Measurements from ENCODE around the gene TPTE.
"Not testable (repeated sequence)": the region's sequence is repeated elsewhere in the genome, so short reads cannot be mapped to it uniquely, and the experiment has no call there.

TPTE gene

GRCh38 chr21:10521091-10521598, at the start of gene TPTE:
Gene TPTE, plus strand, starts transcription at chr21:10521583. Its CDS starts 17,141 bp downstream, at chr21:10538724.
- H3K9me3 ChIP-seq (ENCODE audit: control insufficient read depth in 5 of 5, low read length in 5 of 5) = peaks cover 0 to 9% (median 6%) of the 10 kb centered on the region in 5 donors
- H3K27me3 ChIP-seq (ENCODE audit: control insufficient read depth in 5 of 5, insufficient read depth in 4 of 5, low read length in 5 of 5) = no peaks in the 10 kb centered on the region
- H3K4me1 ChIP-seq (ENCODE audit: control insufficient read depth in 5 of 5, insufficient read depth in 5 of 5, low read length in 5 of 5) = no peaks in the 10 kb centered on the region
- H3K4me3 ChIP-seq (ENCODE audit: low read depth in 1 of 5, low read length in 5 of 5) = no peak within 1 kb of the TSS
- no peak within 1 kb of the TSS for H3K9ac ChIP-seq (ENCODE audit: low read length in 5 of 5)
- no peak within 1 kb of the TSS for H3K27ac ChIP-seq (ENCODE audit: low read depth, low read length)
- H3K36me3 ChIP-seq (ENCODE audit: control insufficient read depth in 5 of 5, insufficient read depth in 5 of 5, low read length in 5 of 5) = no peaks in the 10 kb centered on the region

GRCh38 chr21:10471999-10472398, 49.4 kb upstream of the TPTE start:
- H3K27me3 ChIP-seq (ENCODE audit: control insufficient read depth in 5 of 5, insufficient read depth in 4 of 5, low read length in 5 of 5); H3K4me3 ChIP-seq (ENCODE audit: low read depth in 1 of 5, low read length in 5 of 5); H3K9ac ChIP-seq (ENCODE audit: low read length in 5 of 5); H3K9me3 ChIP-seq (ENCODE audit: control insufficient read depth in 5 of 5, low read length in 5 of 5); H3K4me1 ChIP-seq (ENCODE audit: control insufficient read depth in 5 of 5, insufficient read depth in 5 of 5, low read length in 5 of 5); H3K27ac ChIP-seq (ENCODE audit: low read depth, low read length); H3K36me3 ChIP-seq (ENCODE audit: control insufficient read depth in 5 of 5, insufficient read depth in 5 of 5, low read length in 5 of 5): not testable (repeated sequence)

GRCh38 chr21:10477794-10478193, 43.6 kb upstream of the TPTE start:
- not testable (repeated sequence) for H3K4me1 ChIP-seq (ENCODE audit: control insufficient read depth in 5 of 5, insufficient read depth in 5 of 5, low read length in 5 of 5); H3K4me3 ChIP-seq (ENCODE audit: low read depth in 1 of 5, low read length in 5 of 5); H3K9ac ChIP-seq (ENCODE audit: low read length in 5 of 5); H3K27me3 ChIP-seq (ENCODE audit: control insufficient read depth in 5 of 5, insufficient read depth in 4 of 5, low read length in 5 of 5); H3K27ac ChIP-seq (ENCODE audit: low read depth, low read length); H3K36me3 ChIP-seq (ENCODE audit: control insufficient read depth in 5 of 5, insufficient read depth in 5 of 5, low read length in 5 of 5); H3K9me3 ChIP-seq (ENCODE audit: control insufficient read depth in 5 of 5, low read length in 5 of 5)

- H3K27ac ChIP-seq (ENCODE audit: low read depth, low read length); H3K4me3 ChIP-seq (ENCODE audit: low read depth in 1 of 5, low read length in 5 of 5): not testable (repeated sequence)
Measured at GRCh38 chr21:10479875-10480274, 41.5 kb upstream of the TPTE start.

GRCh38 chr21:10484864-10485263, 36.5 kb upstream of the TPTE start:
- H3K4me3 ChIP-seq (ENCODE audit: low read depth in 1 of 5, low read length in 5 of 5); H3K27ac ChIP-seq (ENCODE audit: low read depth, low read length); H3K27me3 ChIP-seq (ENCODE audit: control insufficient read depth in 5 of 5, insufficient read depth in 4 of 5, low read length in 5 of 5); H3K9me3 ChIP-seq (ENCODE audit: control insufficient read depth in 5 of 5, low read length in 5 of 5); H3K9ac ChIP-seq (ENCODE audit: low read length in 5 of 5); H3K4me1 ChIP-seq (ENCODE audit: control insufficient read depth in 5 of 5, insufficient read depth in 5 of 5, low read length in 5 of 5); H3K36me3 ChIP-seq (ENCODE audit: control insufficient read depth in 5 of 5, insufficient read depth in 5 of 5, low read length in 5 of 5): not testable (repeated sequence)

More at GRCh38 chr21:10479875-10480274, 41.5 kb upstream of the TPTE start:
- not testable (repeated sequence) for H3K9me3 ChIP-seq (ENCODE audit: control insufficient read depth in 5 of 5, low read length in 5 of 5); H3K9ac ChIP-seq (ENCODE audit: low read length in 5 of 5); H3K36me3 ChIP-seq (ENCODE audit: control insufficient read depth in 5 of 5, insufficient read depth in 5 of 5, low read length in 5 of 5); H3K27me3 ChIP-seq (ENCODE audit: control insufficient read depth in 5 of 5, insufficient read depth in 4 of 5, low read length in 5 of 5); H3K4me1 ChIP-seq (ENCODE audit: control insufficient read depth in 5 of 5, insufficient read depth in 5 of 5, low read length in 5 of 5)

GRCh38 chr21:10490453-10490852, 30.9 kb upstream of the TPTE start:
- H3K4me3 ChIP-seq (ENCODE audit: low read depth in 1 of 5, low read length in 5 of 5); H3K27ac ChIP-seq (ENCODE audit: low read depth, low read length); H3K4me1 ChIP-seq (ENCODE audit: control insufficient read depth in 5 of 5, insufficient read depth in 5 of 5, low read length in 5 of 5): not testable (repeated sequence)

GRCh38 chr21:10511116-10511515, 10.3 kb upstream of the TPTE start:
- no peak overlapping the region for H3K4me3 ChIP-seq (ENCODE audit: low read depth in 1 of 5, low read length in 5 of 5)
- H3K36me3 ChIP-seq (ENCODE audit: control insufficient read depth in 5 of 5, insufficient read depth in 5 of 5, low read length in 5 of 5) = no peaks in the 10 kb centered on the region
- peaks cover 0 to 10% (median 0%) of the 10 kb centered on the region in 5 donors for H3K9me3 ChIP-seq (ENCODE audit: control insufficient read depth in 5 of 5, low read length in 5 of 5)
- H3K4me1 ChIP-seq (ENCODE audit: control insufficient read depth in 5 of 5, insufficient read depth in 5 of 5, low read length in 5 of 5) = no peaks in the 10 kb centered on the region
- no peak overlapping the region for H3K27ac ChIP-seq (ENCODE audit: low read depth, low read length)
- H3K9ac ChIP-seq (ENCODE audit: low read length in 5 of 5) = no peak overlapping the region
- no peaks in the 10 kb centered on the region for H3K27me3 ChIP-seq (ENCODE audit: control insufficient read depth in 5 of 5, insufficient read depth in 4 of 5, low read length in 5 of 5)

More at GRCh38 chr21:10490453-10490852, 30.9 kb upstream of the TPTE start:
- not testable (repeated sequence) for H3K9ac ChIP-seq (ENCODE audit: low read length in 5 of 5); H3K27me3 ChIP-seq (ENCODE audit: control insufficient read depth in 5 of 5, insufficient read depth in 4 of 5, low read length in 5 of 5); H3K36me3 ChIP-seq (ENCODE audit: control insufficient read depth in 5 of 5, insufficient read depth in 5 of 5, low read length in 5 of 5); H3K9me3 ChIP-seq (ENCODE audit: control insufficient read depth in 5 of 5, low read length in 5 of 5)

GRCh38 chr21:10516889-10517288, 4.5 kb upstream of the TPTE start:
- H3K4me1 ChIP-seq (ENCODE audit: control insufficient read depth in 5 of 5, insufficient read depth in 5 of 5, low read length in 5 of 5); H3K36me3 ChIP-seq (ENCODE audit: control insufficient read depth in 5 of 5, insufficient read depth in 5 of 5, low read length in 5 of 5); H3K9me3 ChIP-seq (ENCODE audit: control insufficient read depth in 5 of 5, low read length in 5 of 5); H3K4me3 ChIP-seq (ENCODE audit: low read depth in 1 of 5, low read length in 5 of 5); H3K9ac ChIP-seq (ENCODE audit: low read length in 5 of 5); H3K27ac ChIP-seq (ENCODE audit: low read depth, low read length); H3K27me3 ChIP-seq (ENCODE audit: control insufficient read depth in 5 of 5, insufficient read depth in 4 of 5, low read length in 5 of 5): not testable (repeated sequence)

GRCh38 chr21:10517904-10518303, 3.5 kb upstream of the TPTE start:
- not testable (repeated sequence) for H3K27ac ChIP-seq (ENCODE audit: low read depth, low read length); H3K4me1 ChIP-seq (ENCODE audit: control insufficient read depth in 5 of 5, insufficient read depth in 5 of 5, low read length in 5 of 5); H3K9me3 ChIP-seq (ENCODE audit: control insufficient read depth in 5 of 5, low read length in 5 of 5); H3K36me3 ChIP-seq (ENCODE audit: control insufficient read depth in 5 of 5, insufficient read depth in 5 of 5, low read length in 5 of 5); H3K27me3 ChIP-seq (ENCODE audit: control insufficient read depth in 5 of 5, insufficient read depth in 4 of 5, low read length in 5 of 5); H3K9ac ChIP-seq (ENCODE audit: low read length in 5 of 5); H3K4me3 ChIP-seq (ENCODE audit: low read depth in 1 of 5, low read length in 5 of 5)

GRCh38 chr21:10521835-10522500, 585 bp downstream of the TPTE start:
- not testable (repeated sequence) for H3K36me3 ChIP-seq (ENCODE audit: control insufficient read depth in 5 of 5, insufficient read depth in 5 of 5, low read length in 5 of 5); H3K9ac ChIP-seq (ENCODE audit: low read length in 5 of 5); H3K27me3 ChIP-seq (ENCODE audit: control insufficient read depth in 5 of 5, insufficient read depth in 4 of 5, low read length in 5 of 5); H3K4me1 ChIP-seq (ENCODE audit: control insufficient read depth in 5 of 5, insufficient read depth in 5 of 5, low read length in 5 of 5); H3K27ac ChIP-seq (ENCODE audit: low read depth, low read length); H3K9me3 ChIP-seq (ENCODE audit: control insufficient read depth in 5 of 5, low read length in 5 of 5); H3K4me3 ChIP-seq (ENCODE audit: low read depth in 1 of 5, low read length in 5 of 5)
